Measurements from ENCODE around the gene CSDE1. TPM values are rescaled to one million over a fixed set of nuclear protein-coding genes. Genes with fewer than 3 reads are reported as not detected.

The CSDE1 gene
- total and polyA plus RNA-seq, 8 donors: 390 to 524 (median 438) TPM

DNA sequence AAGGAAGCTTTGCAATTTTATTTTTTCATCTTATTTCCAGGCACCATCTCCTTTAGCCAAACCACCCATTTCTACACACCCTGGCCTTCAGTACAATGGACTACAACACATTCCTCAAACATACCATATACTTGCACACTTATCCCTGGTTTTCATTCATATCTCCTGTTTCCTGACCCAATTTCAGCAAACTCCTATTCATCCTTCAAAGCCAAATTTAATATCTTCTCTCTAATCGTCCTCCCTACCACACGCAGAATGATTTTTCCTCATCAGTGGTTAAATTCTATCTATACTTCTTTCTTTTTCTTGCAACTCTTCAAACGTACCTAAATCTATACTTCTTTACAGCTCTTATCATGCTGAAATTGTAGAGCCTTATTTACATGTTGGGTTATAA lies 90.8 kb downstream of the CSDE1 start:
- Histone ChIP-seq H3K4me1 (peaks cover 0 to 12% of the 10 kb centered on the region in 2 donors), H3K27me3 (peaks cover 0 to 16% of the 10 kb centered on the region in 2 donors), H3K4me3 (no peak overlapping the region), H3K27ac (no peak overlapping the region), H3K36me3 (no peaks in the 10 kb centered on the region), H3K9me3 (no peaks in the 10 kb centered on the region)
- ATAC-seq: no peak
- intact Hi-C loops (cut with DNase I): no loop called here
- TF ChIP-seq, protein P1, sequence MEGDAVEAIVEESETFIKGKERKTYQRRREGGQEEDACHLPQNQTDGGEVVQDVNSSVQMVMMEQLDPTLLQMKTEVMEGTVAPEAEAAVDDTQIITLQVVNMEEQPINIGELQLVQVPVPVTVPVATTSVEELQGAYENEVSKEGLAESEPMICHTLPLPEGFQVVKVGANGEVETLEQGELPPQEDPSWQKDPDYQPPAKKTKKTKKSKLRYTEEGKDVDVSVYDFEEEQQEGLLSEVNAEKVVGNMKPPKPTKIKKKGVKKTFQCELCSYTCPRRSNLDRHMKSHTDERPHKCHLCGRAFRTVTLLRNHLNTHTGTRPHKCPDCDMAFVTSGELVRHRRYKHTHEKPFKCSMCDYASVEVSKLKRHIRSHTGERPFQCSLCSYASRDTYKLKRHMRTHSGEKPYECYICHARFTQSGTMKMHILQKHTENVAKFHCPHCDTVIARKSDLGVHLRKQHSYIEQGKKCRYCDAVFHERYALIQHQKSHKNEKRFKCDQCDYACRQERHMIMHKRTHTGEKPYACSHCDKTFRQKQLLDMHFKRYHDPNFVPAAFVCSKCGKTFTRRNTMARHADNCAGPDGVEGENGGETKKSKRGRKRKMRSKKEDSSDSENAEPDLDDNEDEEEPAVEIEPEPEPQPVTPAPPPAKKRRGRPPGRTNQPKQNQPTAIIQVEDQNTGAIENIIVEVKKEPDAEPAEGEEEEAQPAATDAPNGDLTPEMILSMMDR (IDR thresholded peaks at IDR 0.05): no peak
- DNase-seq: no peak

Other genes starting within 250 kb of the CSDE1 start
- gene TRIM33, start 246.8 kb downstream of the CSDE1 start, total RNA-seq: 10 to 100 TPM; 26.7 to 32.9 TPM
- 10 to 100 TPM; 51.6 to 64.2 (median 54.2) TPM for gene TRIM33, start 246.8 kb downstream of the CSDE1 start, polyA plus RNA-seq (ENCODE audit: insufficient read length in 6 of 6)
- gene BCAS2, start 176.4 kb downstream of the CSDE1 start, total RNA-seq: 10 to 100 TPM; 29.4 to 33.9 TPM
- 10 to 100 TPM; 42.1 to 49.0 (median 46.5) TPM for gene BCAS2, start 176.4 kb downstream of the CSDE1 start, polyA plus RNA-seq (ENCODE audit: insufficient read length in 6 of 6)
- gene DENND2C, start 87.9 kb downstream of the CSDE1 start, total RNA-seq: 1 to 10 TPM; 3.2 to 4.7 TPM
- gene DENND2C, start 87.9 kb downstream of the CSDE1 start, polyA plus RNA-seq (ENCODE audit: insufficient read length in 6 of 6): 1 to 10 TPM; 4.3 to 5.4 (median 5.1) TPM
- under 1 TPM in 1 of 2 donors, not detected in 1; 0.79 TPM for gene AMPD1, start 62.4 kb downstream of the CSDE1 start, total RNA-seq
- not detected for gene AMPD1, start 62.4 kb downstream of the CSDE1 start, polyA plus RNA-seq (ENCODE audit: insufficient read length in 6 of 6)
- 10 to 100 TPM; 31.3 to 39.6 TPM for gene NRAS, start 41.2 kb downstream of the CSDE1 start, total RNA-seq
- gene NRAS, start 41.2 kb downstream of the CSDE1 start, polyA plus RNA-seq (ENCODE audit: insufficient read length in 6 of 6): 10 to 100 TPM; 53.9 to 62.4 (median 58.4) TPM
- gene SIKE1, start 22.7 kb upstream of the CSDE1 start, total RNA-seq: 10 to 100 TPM; 37.7 to 42.7 TPM
- 10 to 100 TPM; 45.7 to 59.3 (median 50.2) TPM for gene SIKE1, start 22.7 kb upstream of the CSDE1 start, polyA plus RNA-seq (ENCODE audit: insufficient read length in 6 of 6)
- not detected for gene SYCP1, start 96.9 kb upstream of the CSDE1 start, total RNA-seq
- gene SYCP1, start 96.9 kb upstream of the CSDE1 start, polyA plus RNA-seq (ENCODE audit: insufficient read length in 6 of 6): under 1 TPM; 0.20 to 0.38 (median 0.32) TPM